Astrocyte of the cerebellum (primary cell): ENCODE measurements around the gene CLECL1.

ENCODE experiments used
- DNase-seq: peaks from one replicate; pipeline ENCODE4 v3.0.0-alpha.2; 2011; ENCODE audit warnings: low read depth
- H3K4me3 ChIP-seq: 2 replicates; pipeline ENCODE4 v1.5.1; 2011; ENCODE audit warnings: mild to moderate bottlenecking, low read depth, low read length, moderate library complexity
- CTCF ChIP-seq: IDR thresholded peaks from 2 replicates; pipeline ENCODE4 v1.5.1; 2012; ENCODE audit warnings: low read length, low read depth, moderate library complexity, mild to moderate bottlenecking; ENCODE audit errors: missing control alignments
- in situ Hi-C: cut with HindIII; loops from 2 replicates; pipeline ENCODE4 v1.10.0; 2017; ENCODE audit warnings: low sequenced_read_pairs

Gene CLECL1

GRCh38 chr12:9735601-9736000, 2.7 kb upstream of the CLECL1 start:
- TF ChIP-seq CTCF = no peak
- H3K4me3 ChIP-seq = no peak overlapping the region
- no peak for DNase-seq
- in situ Hi-C loops = no loop called here

- no peak for DNase-seq
- TF ChIP-seq CTCF = no peak
- in situ Hi-C loops = no loop called here
- H3K4me3 ChIP-seq = no peak overlapping the region
Measured at GRCh38 chr12:9731797-9732196, 1.1 kb downstream of the CLECL1 start.

GRCh38 chr12:9731393-9731792, 1.5 kb downstream of the CLECL1 start:
- no peak for TF ChIP-seq CTCF
- H3K4me3 ChIP-seq = no peak overlapping the region
- in situ Hi-C loops = no loop called here
- no peak for DNase-seq

GRCh38 chr12:9730591-9730990, 2.3 kb downstream of the CLECL1 start:
- no peak for DNase-seq
- no peak for TF ChIP-seq CTCF
- H3K4me3 ChIP-seq = no peak overlapping the region
- in situ Hi-C loops = no loop called here

GRCh38 chr12:9730011-9730410, 2.9 kb downstream of the CLECL1 start:
- TF ChIP-seq CTCF = no peak

GRCh38 chr12:9729082-9729481, 3.8 kb downstream of the CLECL1 start:
- DNase-seq = no peak
- no peak for TF ChIP-seq CTCF
- in situ Hi-C loops = no loop called here
- H3K4me3 ChIP-seq = no peak overlapping the region

More at GRCh38 chr12:9730011-9730410, 2.9 kb downstream of the CLECL1 start:
- in situ Hi-C loops = no loop called here
- no peak overlapping the region for H3K4me3 ChIP-seq
- no peak for DNase-seq

- DNase-seq = no peak
- TF ChIP-seq CTCF = no peak
- in situ Hi-C loops = no loop called here
- H3K4me3 ChIP-seq = no peak overlapping the region
Measured at GRCh38 chr12:9727813-9728212, 5.1 kb downstream of the CLECL1 start.
